Measurements from ENCODE around the gene DSG1. TPM values are rescaled to one million over a fixed set of nuclear protein-coding genes. Genes with fewer than 3 reads are reported as not detected.

The DSG1 gene
- polyA plus RNA-seq, 3 donors: not detected

GRCh38 chr18:31273812-31274527, 44.0 kb upstream of the DSG1 start:
- intact Hi-C loops (cut with micrococcal nuclease): no loop called here

DNA sequence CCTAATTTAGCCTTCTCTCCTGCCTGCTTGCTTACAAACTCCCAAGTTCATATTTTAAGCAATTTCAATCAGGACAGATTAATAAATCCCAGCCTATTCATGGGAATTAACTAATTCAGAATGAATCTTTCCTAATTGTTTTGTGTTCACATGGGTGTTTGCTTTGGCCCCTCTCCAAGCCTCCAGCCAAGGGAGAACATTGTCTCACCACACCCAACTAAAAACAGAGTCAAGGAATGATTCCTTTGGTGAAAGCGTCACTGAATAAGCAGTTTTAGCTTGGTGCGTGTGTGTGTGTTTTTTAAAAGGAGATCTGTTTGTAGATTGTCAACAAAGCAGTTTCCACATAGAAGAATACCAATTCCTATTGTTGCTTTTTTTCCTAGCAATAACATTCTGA, 43.0 kb upstream of the DSG1 start:
- Mint-ChIP-seq H3K9me3 (no peaks in the 10 kb centered on the region), H3K27me3 (ENCODE audit: low read depth in 3 of 3) (no peaks in the 10 kb centered on the region), H3K4me1 (peaks cover 2% of the 10 kb centered on the region), H3K4me3 (no peak overlapping the region), H3K36me3 (no peaks in the 10 kb centered on the region), H3K27ac (no peak overlapping the region)
- no CpG with 5 or more reads among the region's 2 CpGs for WGBS (ENCODE audit: insufficient coverage)
- H3K4me1 ChIP-seq (ENCODE audit: control insufficient read depth in 1 of 2, insufficient read depth in 2 of 2, low read length in 2 of 2): no peaks in the 10 kb centered on the region
- no peak overlapping the region for H3K4me2 ChIP-seq (replicated peaks; ENCODE audit: extremely low read depth, low read length, poor library complexity, severe bottlenecking)
- no peak overlapping the region for H2AFZ ChIP-seq (ENCODE audit: insufficient read depth, low read depth, low read length, poor library complexity, severe bottlenecking)
- no peak for DNase-seq
- intact Hi-C loops (cut with micrococcal nuclease): no loop called here
- no peaks in the 10 kb centered on the region for H3K27me3 ChIP-seq (ENCODE audit: control insufficient read depth in 2 of 2, insufficient read depth in 2 of 2, low read length in 2 of 2)
- no peaks in the 10 kb centered on the region for H3K36me3 ChIP-seq (replicated peaks in 1 of 2; ENCODE audit: control insufficient read depth in 1 of 2, insufficient read depth in 2 of 2, low read length in 2 of 2)
- H3K27ac ChIP-seq (ENCODE audit: low read depth in 1 of 2, low read length in 2 of 2): no peak overlapping the region
- no peaks in the 10 kb centered on the region for H3K79me2 ChIP-seq (ENCODE audit: insufficient read depth, low read length)
- no peaks in the 10 kb centered on the region for H4K20me1 ChIP-seq (ENCODE audit: insufficient read depth, low read length)
- no peaks in the 10 kb centered on the region for H3K9me3 ChIP-seq (replicated peaks in 1 of 2; ENCODE audit: control insufficient read depth in 1 of 2, insufficient read depth in 1 of 2, low read length in 2 of 2)
- H3K9ac ChIP-seq (ENCODE audit: insufficient read depth, low read length, poor library complexity, severe bottlenecking): no peak overlapping the region
- H3K4me3 ChIP-seq (replicated peaks in 1 of 3; ENCODE audit: low read depth in 2 of 3, low read length in 3 of 3): no peak overlapping the region
- TF ChIP-seq, protein P1, sequence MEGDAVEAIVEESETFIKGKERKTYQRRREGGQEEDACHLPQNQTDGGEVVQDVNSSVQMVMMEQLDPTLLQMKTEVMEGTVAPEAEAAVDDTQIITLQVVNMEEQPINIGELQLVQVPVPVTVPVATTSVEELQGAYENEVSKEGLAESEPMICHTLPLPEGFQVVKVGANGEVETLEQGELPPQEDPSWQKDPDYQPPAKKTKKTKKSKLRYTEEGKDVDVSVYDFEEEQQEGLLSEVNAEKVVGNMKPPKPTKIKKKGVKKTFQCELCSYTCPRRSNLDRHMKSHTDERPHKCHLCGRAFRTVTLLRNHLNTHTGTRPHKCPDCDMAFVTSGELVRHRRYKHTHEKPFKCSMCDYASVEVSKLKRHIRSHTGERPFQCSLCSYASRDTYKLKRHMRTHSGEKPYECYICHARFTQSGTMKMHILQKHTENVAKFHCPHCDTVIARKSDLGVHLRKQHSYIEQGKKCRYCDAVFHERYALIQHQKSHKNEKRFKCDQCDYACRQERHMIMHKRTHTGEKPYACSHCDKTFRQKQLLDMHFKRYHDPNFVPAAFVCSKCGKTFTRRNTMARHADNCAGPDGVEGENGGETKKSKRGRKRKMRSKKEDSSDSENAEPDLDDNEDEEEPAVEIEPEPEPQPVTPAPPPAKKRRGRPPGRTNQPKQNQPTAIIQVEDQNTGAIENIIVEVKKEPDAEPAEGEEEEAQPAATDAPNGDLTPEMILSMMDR (IDR thresholded peaks at IDR 0.05): no peak

More at GRCh38 chr18:31273812-31274527, 44.0 kb upstream of the DSG1 start:
- no peak for DNase-seq
- Histone ChIP-seq H3K36me3 (replicated peaks in 1 of 2; ENCODE audit: control insufficient read depth in 1 of 2, insufficient read depth in 2 of 2, low read length in 2 of 2) (no peaks in the 10 kb centered on the region), H3K27ac (ENCODE audit: low read depth in 1 of 2, low read length in 2 of 2) (no peak overlapping the region), H3K79me2 (ENCODE audit: insufficient read depth, low read length) (no peaks in the 10 kb centered on the region), H3K4me2 (replicated peaks; ENCODE audit: extremely low read depth, low read length, poor library complexity, severe bottlenecking) (no peak overlapping the region), H3K4me1 (ENCODE audit: control insufficient read depth in 1 of 2, insufficient read depth in 2 of 2, low read length in 2 of 2) (no peaks in the 10 kb centered on the region), H3K9ac (ENCODE audit: insufficient read depth, low read length, poor library complexity, severe bottlenecking) (no peak overlapping the region), H2AFZ (ENCODE audit: insufficient read depth, low read depth, low read length, poor library complexity, severe bottlenecking) (no peak overlapping the region), H4K20me1 (ENCODE audit: insufficient read depth, low read length) (no peaks in the 10 kb centered on the region), H3K4me3 (replicated peaks in 1 of 3; ENCODE audit: low read depth in 2 of 3, low read length in 3 of 3) (no peak overlapping the region), H3K9me3 (replicated peaks in 1 of 2; ENCODE audit: control insufficient read depth in 1 of 2, insufficient read depth in 1 of 2, low read length in 2 of 2) (no peaks in the 10 kb centered on the region), H3K27me3 (ENCODE audit: control insufficient read depth in 2 of 2, insufficient read depth in 2 of 2, low read length in 2 of 2) (no peaks in the 10 kb centered on the region)
- TF ChIP-seq, protein P1 (IDR thresholded peaks at IDR 0.05): no peak
- Mint-ChIP-seq H3K4me3 (no peak overlapping the region), H3K27ac (no peak overlapping the region), H3K4me1 (peaks cover 2% of the 10 kb centered on the region), H3K9me3 (no peaks in the 10 kb centered on the region), H3K27me3 (ENCODE audit: low read depth in 3 of 3) (no peaks in the 10 kb centered on the region), H3K36me3 (no peaks in the 10 kb centered on the region)
- 100% methylated on average over 2 of the region's 5 CpGs for WGBS (ENCODE audit: insufficient coverage)

All from CD14-positive monocyte (primary cell).